GM21529 (cell line): ENCODE measurements around the gene CD81.

Experiments
- ATAC-seq: cut with Tn5 transposase; IDR thresholded peaks from one replicate; pipeline ENCODE4 v1.9.1; 2021; ENCODE audit not compliant: unreplicated experiment

The CD81 gene

DNA sequence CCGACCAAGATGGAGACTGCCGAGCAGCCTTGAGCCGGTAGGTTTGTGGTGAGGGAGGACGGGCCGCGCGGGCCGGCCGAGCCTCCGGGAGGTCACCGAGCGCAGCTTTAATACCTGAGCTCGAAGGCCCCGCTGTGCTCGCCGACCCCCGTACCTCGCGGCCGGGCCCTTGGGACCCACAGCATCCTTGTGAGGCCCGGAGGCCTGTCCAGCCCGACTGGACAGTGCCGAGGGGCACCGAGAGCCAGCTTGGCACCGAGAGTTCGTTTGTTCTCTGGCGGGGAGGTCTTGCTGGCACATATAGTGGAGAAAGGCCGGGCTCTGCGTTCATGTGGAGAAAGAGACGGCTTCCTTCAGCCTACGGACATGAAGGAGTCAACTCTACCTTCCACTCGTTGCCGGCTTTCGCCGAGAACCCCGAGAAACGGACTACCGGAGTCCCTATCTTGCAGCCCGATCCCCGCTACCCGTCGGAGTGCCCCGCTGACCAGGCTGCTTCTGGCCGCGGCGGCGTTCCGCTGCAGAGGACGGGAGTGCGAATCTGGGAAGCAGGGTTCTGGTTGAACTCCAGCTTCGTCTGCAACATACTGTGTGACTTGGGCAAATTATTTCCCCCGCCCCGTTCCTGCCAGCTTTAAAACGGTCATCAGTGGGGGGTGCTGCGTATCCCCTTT lies 23.8 kb downstream of the CD81 start:
- peak; percentile 4 for ATAC-seq

GRCh38 chr11:2401436-2401984 lies 24.4 kb downstream of the CD81 start:
- ATAC-seq, result no peak

- ATAC-seq, result no peak
Observed at GRCh38 chr11:2402106-2402505, 25.0 kb downstream of the CD81 start.

- ATAC-seq, result no peak
Observed at GRCh38 chr11:2402890-2403645, 26.0 kb downstream of the CD81 start.

- ATAC-seq, result no peak
Observed at GRCh38 chr11:2404735-2405196, 27.7 kb downstream of the CD81 start.

- ATAC-seq, result no peak
Observed at GRCh38 chr11:2406451-2406850, 29.3 kb downstream of the CD81 start.

- ATAC-seq, result no peak
Observed at GRCh38 chr11:2406878-2407410, 29.8 kb downstream of the CD81 start.

DNA sequence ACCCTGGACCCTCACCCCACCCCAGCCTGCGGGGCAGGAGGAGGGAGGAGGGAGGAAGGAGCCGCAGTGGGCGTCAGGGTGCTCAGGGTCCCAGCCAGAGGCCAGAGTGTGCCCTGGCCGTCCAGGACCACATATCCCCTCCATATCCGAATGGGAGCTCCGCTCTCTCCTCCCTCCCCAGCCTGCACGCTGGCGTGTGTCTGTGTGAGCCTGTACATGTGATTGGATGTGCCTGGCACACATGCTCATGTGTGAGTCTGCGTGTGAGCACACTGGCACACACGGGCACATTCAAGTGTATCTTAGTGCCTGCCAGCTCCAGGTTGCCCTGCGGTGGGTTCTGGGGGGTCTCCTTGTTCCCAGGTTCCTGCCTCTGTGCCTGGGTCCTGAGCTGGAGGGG lies 31.6 kb downstream of the CD81 start:
- no peak for ATAC-seq

DNA sequence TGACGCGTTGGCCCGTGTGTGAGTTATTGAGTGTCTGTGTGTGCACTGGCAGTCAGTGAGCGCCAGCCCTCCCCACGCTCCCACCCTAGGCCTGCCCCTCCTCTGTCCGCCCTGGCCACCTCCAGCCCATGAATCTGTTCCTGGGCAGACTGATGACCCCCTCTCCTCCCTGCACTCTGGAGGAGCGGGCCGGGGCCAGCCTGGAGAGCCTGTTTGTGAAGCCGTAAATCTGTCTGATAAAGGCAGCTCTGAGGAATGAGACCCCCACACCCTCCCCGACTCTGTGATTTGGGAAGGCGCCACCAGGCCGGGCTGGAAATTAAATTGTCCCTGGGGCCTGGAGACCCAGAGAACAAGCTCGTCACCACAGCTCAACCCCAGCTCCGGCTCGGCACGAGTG lies 32.0 kb downstream of the CD81 start:
- ATAC-seq, result no peak

DNA sequence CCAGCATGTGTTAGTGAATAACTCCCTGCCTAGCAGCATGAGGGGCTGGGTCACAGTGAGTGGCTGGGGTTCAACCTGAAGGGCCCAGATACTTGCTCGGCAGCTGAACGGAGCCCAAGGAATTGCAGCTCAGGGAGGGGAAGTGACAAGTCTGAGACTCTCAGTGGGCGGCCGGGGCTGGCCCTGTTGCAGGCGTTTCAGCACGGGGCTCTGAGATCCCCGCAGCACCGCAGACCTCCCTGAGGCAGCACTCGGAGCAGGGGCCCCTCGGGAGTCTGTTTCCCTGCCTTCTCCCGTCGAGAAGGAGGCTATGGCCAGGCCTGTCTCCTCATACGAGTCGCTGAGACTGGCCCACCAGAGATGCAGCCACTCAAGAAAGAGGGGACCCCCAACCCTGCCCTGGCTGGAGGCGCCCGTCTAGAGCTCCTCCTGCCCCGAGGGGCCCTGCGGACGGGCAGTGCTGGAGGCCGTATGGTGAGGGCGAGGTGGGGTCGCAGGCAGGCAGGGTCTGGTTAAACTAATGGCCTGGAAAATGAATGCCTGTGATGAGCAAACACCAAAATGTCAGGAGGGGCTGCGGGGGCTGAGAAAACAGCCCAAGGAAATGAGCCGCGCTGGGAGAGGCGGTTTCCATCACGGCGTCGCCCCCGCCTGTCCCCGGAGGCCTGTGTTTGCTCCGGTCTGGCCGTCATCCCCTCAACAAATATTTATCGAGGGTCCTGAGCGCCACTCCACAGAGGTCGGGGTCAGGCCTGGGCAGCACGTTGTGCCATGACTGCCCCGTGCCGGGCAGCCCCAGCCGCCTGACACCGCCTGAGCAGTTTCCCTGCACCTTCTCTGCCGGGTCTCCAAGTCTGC lies 32.7 kb downstream of the CD81 start:
- no peak for ATAC-seq

DNA sequence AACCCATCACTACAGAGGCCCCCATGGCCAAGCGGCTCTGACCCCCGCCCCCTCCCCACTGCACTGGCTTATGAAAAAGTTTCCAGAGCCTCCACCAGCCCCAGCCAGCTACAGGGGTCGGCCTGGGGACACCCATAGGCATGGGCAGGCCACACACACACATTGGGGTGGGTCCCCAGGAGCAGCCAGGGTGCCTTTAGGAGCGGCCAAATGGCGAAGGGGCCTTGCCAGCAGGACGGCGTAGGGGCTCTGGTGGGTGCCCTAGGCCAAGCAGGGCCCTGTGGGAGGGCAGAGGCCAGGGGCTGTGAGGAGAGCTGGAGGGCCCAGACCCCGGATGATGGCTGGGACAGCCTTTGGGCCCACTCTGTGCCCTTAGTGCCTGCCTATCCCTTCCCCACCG lies 33.5 kb downstream of the CD81 start:
- no peak for ATAC-seq

GRCh38 chr11:2411446-2412305 lies 34.6 kb downstream of the CD81 start:
- no peak for ATAC-seq

- ATAC-seq, result no peak
Observed at GRCh38 chr11:2412323-2412722, 35.2 kb downstream of the CD81 start.

- no peak for ATAC-seq
Observed at GRCh38 chr11:2413742-2414579, 36.9 kb downstream of the CD81 start.

DNA sequence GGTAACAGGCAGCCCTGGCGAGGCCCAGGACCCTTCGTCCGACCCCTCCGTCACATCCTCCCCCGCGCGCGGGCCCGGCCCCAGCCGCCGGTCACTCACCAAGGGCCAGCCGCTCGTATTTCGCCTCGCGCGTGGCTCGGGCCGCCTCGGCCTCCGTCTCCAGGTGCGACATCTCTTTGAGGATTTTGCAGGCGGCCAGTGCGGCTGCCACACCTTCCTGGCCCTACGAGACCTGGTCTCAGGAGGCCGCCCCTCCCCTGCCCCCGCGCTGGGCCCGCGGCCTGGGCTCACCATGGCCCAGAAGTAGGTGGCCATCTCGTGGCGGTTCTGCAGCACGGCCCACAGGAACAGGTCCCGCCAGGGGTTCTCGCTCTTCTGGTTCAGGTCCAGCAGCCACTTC lies 37.5 kb downstream of the CD81 start:
- ATAC-seq, result no peak

DNA sequence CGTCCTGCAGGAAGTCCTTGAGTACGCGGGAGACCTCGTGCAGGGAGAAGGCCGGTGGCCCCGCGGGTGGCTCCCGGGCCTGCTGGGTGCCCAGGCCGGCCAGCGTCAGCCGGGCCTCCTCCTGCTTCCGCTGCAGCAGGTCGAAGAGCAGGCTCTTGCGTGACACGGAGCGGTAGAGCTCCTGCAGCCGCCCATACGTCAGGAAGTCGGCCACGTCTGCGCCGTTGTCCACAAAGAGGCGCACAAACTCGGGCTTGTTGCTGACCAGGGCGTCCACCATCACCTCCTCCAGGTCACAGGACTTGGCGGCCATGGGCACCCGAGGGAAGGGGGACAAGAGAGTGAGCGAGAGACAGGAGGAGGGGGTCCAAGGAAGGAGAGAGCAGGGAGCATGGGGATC lies 38.1 kb downstream of the CD81 start:
- no peak for ATAC-seq

- ATAC-seq, result no peak
Observed at GRCh38 chr11:2415601-2416380, 38.7 kb downstream of the CD81 start.

DNA sequence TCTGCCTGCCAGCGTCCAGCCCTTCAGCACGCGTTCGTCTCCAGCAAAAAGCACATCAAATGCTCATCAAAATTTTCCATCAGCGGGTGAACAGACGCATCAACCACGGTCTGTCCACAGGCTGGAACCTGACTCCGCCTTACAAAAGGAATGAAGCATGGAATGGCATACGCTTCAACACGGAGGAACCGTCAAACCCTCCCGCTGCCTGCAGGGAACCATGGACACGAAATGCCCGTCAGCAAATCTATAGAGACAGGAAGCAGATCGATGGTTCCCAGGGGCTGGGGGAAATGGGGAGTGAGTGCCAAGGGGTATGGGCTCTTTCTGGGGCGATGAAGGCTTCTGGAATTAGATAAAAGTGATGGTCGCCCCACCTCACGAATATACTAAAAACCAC lies 39.7 kb downstream of the CD81 start:
- ATAC-seq, result no peak
